ENCODE measurements around the gene SRSF9.

SRSF9 gene

DNA sequence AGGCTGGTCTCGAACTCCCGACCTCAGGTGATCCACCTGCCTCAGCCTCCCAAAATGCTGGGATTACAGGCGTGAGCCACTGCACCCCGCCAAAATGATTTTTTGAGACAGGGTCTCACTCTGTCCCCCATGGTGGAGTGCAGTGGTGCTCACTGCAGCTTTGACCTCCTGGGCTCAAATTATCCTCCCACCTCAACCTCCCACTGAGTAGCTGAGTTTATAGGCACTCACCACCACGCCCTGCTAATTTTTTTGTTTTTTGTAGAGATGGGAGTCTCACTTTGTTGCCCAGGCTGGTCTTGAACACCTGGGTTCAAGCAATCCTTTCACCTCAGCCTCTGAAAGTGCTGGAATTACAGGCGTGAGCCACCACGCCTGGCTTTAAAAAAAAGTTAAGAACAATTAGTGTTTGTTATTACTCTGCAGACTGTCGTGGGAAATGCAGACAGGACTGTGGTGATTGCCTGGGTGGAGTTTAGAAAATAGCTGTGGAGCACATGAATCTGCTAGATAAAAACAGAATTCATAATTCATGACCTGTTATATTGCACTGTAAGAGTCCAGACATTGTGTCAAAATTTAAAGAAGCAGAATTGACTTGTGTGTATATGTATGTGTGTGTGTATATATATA lies 40.8 kb downstream of the SRSF9 start:
- no peak overlapping the region for H3K27ac ChIP-seq
- TF ChIP-seq, protein P1, sequence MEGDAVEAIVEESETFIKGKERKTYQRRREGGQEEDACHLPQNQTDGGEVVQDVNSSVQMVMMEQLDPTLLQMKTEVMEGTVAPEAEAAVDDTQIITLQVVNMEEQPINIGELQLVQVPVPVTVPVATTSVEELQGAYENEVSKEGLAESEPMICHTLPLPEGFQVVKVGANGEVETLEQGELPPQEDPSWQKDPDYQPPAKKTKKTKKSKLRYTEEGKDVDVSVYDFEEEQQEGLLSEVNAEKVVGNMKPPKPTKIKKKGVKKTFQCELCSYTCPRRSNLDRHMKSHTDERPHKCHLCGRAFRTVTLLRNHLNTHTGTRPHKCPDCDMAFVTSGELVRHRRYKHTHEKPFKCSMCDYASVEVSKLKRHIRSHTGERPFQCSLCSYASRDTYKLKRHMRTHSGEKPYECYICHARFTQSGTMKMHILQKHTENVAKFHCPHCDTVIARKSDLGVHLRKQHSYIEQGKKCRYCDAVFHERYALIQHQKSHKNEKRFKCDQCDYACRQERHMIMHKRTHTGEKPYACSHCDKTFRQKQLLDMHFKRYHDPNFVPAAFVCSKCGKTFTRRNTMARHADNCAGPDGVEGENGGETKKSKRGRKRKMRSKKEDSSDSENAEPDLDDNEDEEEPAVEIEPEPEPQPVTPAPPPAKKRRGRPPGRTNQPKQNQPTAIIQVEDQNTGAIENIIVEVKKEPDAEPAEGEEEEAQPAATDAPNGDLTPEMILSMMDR (conservative IDR thresholded peaks at IDR 0.05): no peak
- TF ChIP-seq ZFX (IDR thresholded peaks at IDR 0.05): no peak

DNA sequence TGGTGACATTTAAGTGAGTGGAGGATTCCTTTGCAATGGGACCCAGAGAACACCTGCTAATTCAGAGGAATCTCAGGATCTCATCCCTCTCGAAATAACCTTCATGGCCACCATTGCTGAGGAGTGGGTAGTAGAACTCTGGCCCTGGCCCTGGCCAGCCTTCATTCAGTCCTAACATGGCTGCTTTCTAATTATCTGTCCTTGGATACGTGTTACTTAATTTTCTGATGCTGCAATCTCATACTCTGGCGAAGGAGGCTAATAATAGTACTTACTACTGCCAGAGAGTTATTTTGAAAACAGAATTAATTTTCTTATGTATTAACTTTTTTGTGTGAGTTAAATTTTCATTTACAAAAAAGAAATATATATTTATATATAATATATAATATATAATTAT lies 43.8 kb downstream of the SRSF9 start:
- H3K27ac ChIP-seq: no peak overlapping the region
- no peak for TF ChIP-seq ZFX (IDR thresholded peaks at IDR 0.05)

DNA sequence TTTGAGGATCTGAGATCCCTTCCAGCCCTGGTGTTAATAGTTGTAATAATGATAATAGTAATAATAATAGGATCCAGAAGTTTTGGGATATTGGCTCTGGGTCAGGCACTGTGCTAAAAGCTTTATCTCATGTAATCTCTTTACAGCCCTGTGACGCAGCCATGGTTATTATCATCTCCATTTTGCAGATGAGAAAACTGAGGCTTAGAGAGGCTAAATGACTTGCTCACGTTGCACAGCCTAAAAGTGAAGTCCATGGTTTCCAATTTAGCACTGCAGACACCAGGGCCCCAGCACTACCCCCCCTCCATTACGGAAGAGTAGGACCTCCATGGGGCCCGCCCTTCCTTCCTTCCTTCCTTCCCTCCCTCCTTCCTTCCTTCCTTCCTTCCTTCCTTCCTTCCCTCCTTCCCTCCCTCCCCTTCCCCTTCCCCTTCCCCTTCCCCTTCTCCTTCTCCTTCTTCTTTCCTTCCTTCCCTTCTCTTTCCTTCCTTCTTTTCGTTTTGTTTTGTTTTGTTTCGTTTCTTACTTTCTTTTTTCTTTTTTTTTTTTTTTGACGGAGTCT lies 46.6 kb downstream of the SRSF9 start:
- TF ChIP-seq, protein P1 (conservative IDR thresholded peaks at IDR 0.05): no peak
- no peak for TF ChIP-seq ZFX (IDR thresholded peaks at IDR 0.05)
- H3K27ac ChIP-seq: no peak overlapping the region

DNA sequence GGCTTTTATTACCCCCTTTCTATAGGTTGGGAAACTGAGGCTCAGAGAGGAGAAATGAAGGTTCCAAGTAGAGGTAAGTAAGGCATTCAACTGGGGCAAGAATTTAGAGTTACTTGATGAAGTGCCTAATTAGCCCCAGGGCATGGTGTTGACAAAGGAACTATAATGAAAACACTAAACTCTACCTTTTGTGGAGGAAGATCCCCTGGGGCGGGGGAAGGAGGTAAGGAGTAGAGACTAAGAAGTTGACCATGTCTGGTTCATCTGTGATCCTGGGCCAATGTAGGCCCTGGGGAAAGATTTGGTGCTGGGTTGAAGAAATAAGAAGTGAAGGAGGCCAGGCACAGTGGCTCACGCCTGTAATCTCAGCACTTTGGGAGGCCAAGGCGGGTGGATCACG lies 47.8 kb downstream of the SRSF9 start:
- TF ChIP-seq ZFX (IDR thresholded peaks at IDR 0.05): no peak
- TF ChIP-seq, protein P1 (conservative IDR thresholded peaks at IDR 0.05): no peak

DNA sequence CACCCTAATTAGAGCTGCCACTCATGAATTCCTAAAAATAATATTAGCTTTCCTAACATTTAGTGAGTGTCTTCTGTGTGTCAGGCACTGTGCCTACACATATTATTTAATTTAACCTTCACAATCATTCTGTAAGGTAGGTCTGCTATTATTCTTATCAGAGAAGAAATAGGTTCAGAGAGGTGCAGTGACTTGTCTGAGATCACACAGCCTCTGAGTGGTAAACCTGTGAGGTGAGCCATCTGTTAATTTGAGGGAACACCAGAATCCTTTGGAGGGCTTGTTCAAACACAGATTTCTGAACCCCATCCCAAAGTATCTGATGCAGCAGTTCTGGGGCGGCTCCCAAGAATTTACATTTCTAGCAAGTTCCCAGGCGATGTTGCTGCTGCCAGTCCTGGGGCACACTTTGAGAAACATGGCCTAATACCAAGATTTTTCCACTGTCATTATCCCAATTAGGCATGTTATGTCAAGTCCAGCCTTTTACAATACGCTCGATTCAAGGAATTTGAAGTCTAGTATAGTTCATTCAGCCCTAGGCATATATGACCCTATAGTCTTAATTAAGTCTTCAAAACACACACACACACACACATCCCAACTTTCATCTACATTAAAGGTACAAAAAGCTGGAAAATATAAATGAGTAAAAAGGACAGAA lies 51.5 kb downstream of the SRSF9 start:
- TF ChIP-seq ZFX (IDR thresholded peaks at IDR 0.05): no peak
- TF ChIP-seq, protein P1 (conservative IDR thresholded peaks at IDR 0.05): no peak
- no peak overlapping the region for H3K27ac ChIP-seq

More for the DNA sequence above, 47.8 kb downstream of the SRSF9 start:
- no peak overlapping the region for H3K27ac ChIP-seq

DNA sequence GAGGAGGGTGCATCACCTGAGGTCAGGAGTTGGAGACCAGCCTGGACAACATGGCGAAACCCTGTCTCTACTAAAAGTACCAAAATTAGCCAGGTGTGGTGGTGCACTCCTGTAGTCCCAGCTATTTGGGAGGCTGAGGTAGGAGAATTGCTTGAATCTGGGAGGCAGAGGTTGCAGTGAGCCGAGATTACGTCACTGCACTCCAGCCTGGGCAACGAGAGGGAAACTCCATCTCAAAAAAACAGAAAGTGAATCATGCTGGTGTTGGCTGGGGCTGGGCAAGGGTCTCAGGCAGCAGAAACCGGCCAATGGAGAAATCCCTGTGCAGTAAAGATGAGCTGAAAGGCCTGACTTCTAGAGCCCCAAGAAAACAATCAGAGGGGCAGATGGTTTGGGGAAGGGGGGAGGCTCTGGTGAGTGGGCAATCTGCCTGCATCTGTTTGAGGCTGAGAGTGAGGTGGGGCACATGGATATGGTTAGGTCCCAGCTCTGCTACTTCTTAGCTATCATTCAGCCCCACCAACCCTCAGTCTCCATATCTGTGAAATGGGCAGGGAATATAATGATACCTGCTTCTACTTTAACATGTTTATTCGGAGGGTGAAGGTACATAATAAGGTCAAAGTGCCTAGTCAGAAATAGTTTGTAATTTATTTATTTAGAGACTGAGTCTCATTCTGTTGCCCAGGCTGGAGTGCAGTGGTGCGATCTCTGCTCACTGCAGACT lies 52.9 kb downstream of the SRSF9 start:
- TF ChIP-seq, protein P1 (conservative IDR thresholded peaks at IDR 0.05): no peak
- no peak for TF ChIP-seq ZFX (IDR thresholded peaks at IDR 0.05)

DNA sequence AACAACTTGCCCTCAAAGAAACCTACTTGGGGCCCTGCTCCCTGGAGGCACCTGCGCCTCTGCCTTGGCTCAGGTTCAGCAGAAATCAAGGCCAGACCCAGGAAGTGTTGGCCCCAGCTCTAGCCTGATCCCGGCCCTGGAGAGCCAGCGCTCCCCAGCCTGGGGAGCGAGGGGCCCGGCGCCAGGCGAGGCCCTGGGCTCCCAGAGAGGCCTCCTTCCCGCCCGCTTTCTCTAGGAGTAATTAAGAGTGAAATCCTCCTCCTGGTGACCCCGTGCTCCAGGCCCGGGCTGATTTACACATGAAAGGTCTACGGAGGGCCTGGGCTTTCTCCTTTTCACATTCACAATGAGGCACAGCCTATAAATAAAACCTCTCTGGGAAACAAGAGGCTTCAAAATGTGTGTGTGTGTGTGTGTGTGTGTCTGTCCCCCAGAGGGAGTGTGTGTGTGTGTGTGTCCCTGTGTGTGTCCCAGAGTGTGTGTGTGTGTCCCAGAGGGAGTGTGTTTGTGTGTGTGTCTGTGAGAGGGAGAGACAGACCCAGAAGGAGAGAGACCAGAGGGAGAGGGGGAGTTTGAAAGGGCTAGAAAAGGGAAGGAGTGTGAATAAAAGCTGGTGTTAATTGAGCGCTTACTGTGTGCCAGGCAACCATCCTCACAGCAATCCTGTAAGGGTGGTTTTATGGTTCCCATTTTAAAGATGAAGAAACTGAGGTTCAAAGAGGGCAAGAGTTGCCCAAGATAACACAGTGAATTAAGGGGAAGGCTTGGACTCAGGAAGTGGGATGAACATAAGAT lies 55.5 kb downstream of the SRSF9 start:
- H3K27ac ChIP-seq: no peak overlapping the region

More for the DNA sequence above, 52.9 kb downstream of the SRSF9 start:
- no peak overlapping the region for H3K27ac ChIP-seq

More for the DNA sequence above, 55.5 kb downstream of the SRSF9 start:
- TF ChIP-seq, protein P1 (conservative IDR thresholded peaks at IDR 0.05): no peak
- no peak for TF ChIP-seq ZFX (IDR thresholded peaks at IDR 0.05)

Data from C4-2B (cell line).